GM19463 (cell line): Measurements from ENCODE around the gene NELL1.
"Not testable (repeated sequence)": the region's sequence is repeated elsewhere in the genome, so short reads cannot be mapped to it uniquely, and the experiment has no call there.

Experiments
- ATAC-seq: cut with Tn5 transposase; IDR thresholded peaks from one replicate; pipeline ENCODE4 v1.9.1; 2021; ENCODE audit warnings: mild to moderate bottlenecking, moderate library complexity; ENCODE audit not compliant: unreplicated experiment

NELL1 gene

GRCh38 chr11:21104641-21105040, 435.3 kb downstream of the NELL1 start:
- ATAC-seq: no peak

- ATAC-seq: no peak
These were observed 436.0 kb downstream of the NELL1 start for GRCh38 chr11:21105196-21105917.

GRCh38 chr11:21109341-21109740, 440.0 kb downstream of the NELL1 start:
- ATAC-seq: no peak

- no peak for ATAC-seq
These were observed 441.0 kb downstream of the NELL1 start for GRCh38 chr11:21110415-21110814.

- ATAC-seq: no peak
These were observed 444.5 kb downstream of the NELL1 start for GRCh38 chr11:21113876-21114275.

- no peak for ATAC-seq
These were observed 446.6 kb downstream of the NELL1 start for GRCh38 chr11:21116009-21116408.

- no peak for ATAC-seq
These were observed 450.0 kb downstream of the NELL1 start for GRCh38 chr11:21119411-21119810.

- no peak for ATAC-seq
These were observed 452.6 kb downstream of the NELL1 start for GRCh38 chr11:21121991-21122390.

- no peak for ATAC-seq
These were observed 453.1 kb downstream of the NELL1 start for GRCh38 chr11:21122523-21122922.

- ATAC-seq: no peak
These were observed 462.8 kb downstream of the NELL1 start for GRCh38 chr11:21132146-21132720.

- no peak for ATAC-seq
These were observed 463.9 kb downstream of the NELL1 start for GRCh38 chr11:21133244-21133643.

GRCh38 chr11:21133722-21134121, 464.3 kb downstream of the NELL1 start:
- ATAC-seq: no peak

- no peak for ATAC-seq
These were observed 468.4 kb downstream of the NELL1 start for GRCh38 chr11:21137803-21138202.

- not testable (repeated sequence) for ATAC-seq
These were observed 472.2 kb downstream of the NELL1 start for GRCh38 chr11:21141557-21141956.

- ATAC-seq: no peak
These were observed 472.6 kb downstream of the NELL1 start for GRCh38 chr11:21142007-21142406.

GRCh38 chr11:21144531-21144930, 475.1 kb downstream of the NELL1 start:
- no peak for ATAC-seq

- no peak for ATAC-seq
These were observed 479.0 kb downstream of the NELL1 start for GRCh38 chr11:21148376-21148775.

- no peak for ATAC-seq
These were observed 490.8 kb downstream of the NELL1 start for GRCh38 chr11:21160140-21160539.

GRCh38 chr11:21169639-21170038, 500.3 kb downstream of the NELL1 start:
- ATAC-seq: no peak

GRCh38 chr11:21173476-21173875, 504.1 kb downstream of the NELL1 start:
- no peak for ATAC-seq

GRCh38 chr11:21174781-21175180, 505.4 kb downstream of the NELL1 start:
- no peak for ATAC-seq

GRCh38 chr11:21177379-21177778, 508.0 kb downstream of the NELL1 start:
- ATAC-seq: no peak

- ATAC-seq: no peak
These were observed 510.4 kb downstream of the NELL1 start for GRCh38 chr11:21179770-21180169.
